Vagina (tissue), 2 donors: ENCODE results near the gene OR2C3.

Source experiments
- POLR2A ChIP-seq, 2 donors: fragments of 450-650 bp; IDR thresholded peaks; one replicate each; pipeline ENCODE4 v1.6.1; 2017; ENCODE audit warnings: antibody characterized with exemption in 2 of 2, mild to moderate bottlenecking in 2 of 2, moderate library complexity in 2 of 2
- POLR2AphosphoS5 ChIP-seq, 2 donors: sonication (generic); formaldehyde crosslinking; IDR thresholded peaks; one replicate each; pipeline ENCODE4 v1.9.0; 2017; ENCODE audit warnings: antibody characterized with exemption in 2 of 2, mild to moderate bottlenecking in 2 of 2, low read depth in 1 of 2; ENCODE audit not compliant: insufficient read depth in 1 of 2
- TF ChIP-seq, protein P1 (sequence below), 3 experiments: fragments of 450-650 bp in 2 of 3; fragments of 200-600 bp in 1 of 3; sonication (generic) in 1 of 3; IDR thresholded peaks; one replicate each; pipeline ENCODE4 v1.5.1; 2017 to 2019; ENCODE audit warnings: antibody characterized with exemption in 3 of 3, mild to moderate bottlenecking in 2 of 3, moderate library complexity in 2 of 3

DNA sequence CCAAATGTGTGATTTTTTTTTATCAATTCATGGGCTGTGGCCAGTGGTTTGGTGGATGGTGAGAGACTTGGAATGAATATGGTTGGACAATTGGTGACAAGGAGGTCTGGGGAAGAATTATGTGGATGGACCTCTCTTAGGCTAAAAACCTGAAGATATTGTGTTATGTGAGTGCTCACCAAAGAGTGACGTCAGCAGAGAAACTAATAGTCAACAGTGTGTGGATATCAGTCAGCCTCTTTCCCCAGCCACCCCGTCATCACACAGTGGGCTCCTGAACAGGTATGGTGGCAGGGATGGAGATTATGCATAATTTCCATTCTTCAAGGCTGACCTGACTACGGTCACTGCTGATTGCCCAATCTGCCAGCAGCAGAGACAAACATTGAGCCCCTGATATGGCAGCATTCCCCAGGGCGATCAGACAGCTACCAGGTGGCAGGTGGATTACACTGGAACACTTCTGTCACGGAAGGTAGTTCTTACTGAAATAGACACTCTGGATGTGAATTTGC lies 42.8 kb upstream of the OR2C3 start:
- TF ChIP-seq, protein P1, sequence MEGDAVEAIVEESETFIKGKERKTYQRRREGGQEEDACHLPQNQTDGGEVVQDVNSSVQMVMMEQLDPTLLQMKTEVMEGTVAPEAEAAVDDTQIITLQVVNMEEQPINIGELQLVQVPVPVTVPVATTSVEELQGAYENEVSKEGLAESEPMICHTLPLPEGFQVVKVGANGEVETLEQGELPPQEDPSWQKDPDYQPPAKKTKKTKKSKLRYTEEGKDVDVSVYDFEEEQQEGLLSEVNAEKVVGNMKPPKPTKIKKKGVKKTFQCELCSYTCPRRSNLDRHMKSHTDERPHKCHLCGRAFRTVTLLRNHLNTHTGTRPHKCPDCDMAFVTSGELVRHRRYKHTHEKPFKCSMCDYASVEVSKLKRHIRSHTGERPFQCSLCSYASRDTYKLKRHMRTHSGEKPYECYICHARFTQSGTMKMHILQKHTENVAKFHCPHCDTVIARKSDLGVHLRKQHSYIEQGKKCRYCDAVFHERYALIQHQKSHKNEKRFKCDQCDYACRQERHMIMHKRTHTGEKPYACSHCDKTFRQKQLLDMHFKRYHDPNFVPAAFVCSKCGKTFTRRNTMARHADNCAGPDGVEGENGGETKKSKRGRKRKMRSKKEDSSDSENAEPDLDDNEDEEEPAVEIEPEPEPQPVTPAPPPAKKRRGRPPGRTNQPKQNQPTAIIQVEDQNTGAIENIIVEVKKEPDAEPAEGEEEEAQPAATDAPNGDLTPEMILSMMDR (IDR thresholded peaks at IDR 0.05): no peak
- TF ChIP-seq POLR2A (IDR thresholded peaks at IDR 0.05) (no peak), POLR2AphosphoS5 (IDR thresholded peaks at IDR 0.05; ENCODE audit: insufficient read depth in 1 of 2, low read depth in 1 of 2) (no peak)
